Measurements from ENCODE around the gene EIF2B4.

GRCh38 chr2:27314709-27315108 is 55.4 kb downstream of the EIF2B4 start:
- TF ChIP-seq FOXA1 (IDR thresholded peaks at IDR 0.05) = no peak
- TF ChIP-seq FOXK2 (IDR thresholded peaks at IDR 0.05) = no peak
- no peak for TF ChIP-seq HDGF (IDR thresholded peaks at IDR 0.05; ENCODE audit: borderline replicate concordance)
- TF ChIP-seq BHLHE40 (IDR thresholded peaks at IDR 0.05; ENCODE audit: borderline replicate concordance) = no peak
- no peak for TF ChIP-seq SUZ12 (IDR thresholded peaks at IDR 0.05)
- no peak for TF ChIP-seq SP1 (IDR thresholded peaks at IDR 0.05)
